Activated naive CD4-positive, alpha-beta T cell treated with anti-CD3 and anti-CD28 coated beads, Interleukin-2, amount 50 U/mL, for 24 hours (primary cell): ENCODE results near the gene ADH1C.
"Not testable (repeated sequence)": the region's sequence is repeated elsewhere in the genome, so short reads cannot be mapped to it uniquely, and the experiment has no call there.

ENCODE experiments used
- H3K27ac Mint-ChIP-seq: one replicate; pipeline ENCODE4 v1.8.0; 2021; ENCODE audit warnings: mild to moderate bottlenecking, mixed read lengths
- H3K27me3 Mint-ChIP-seq: one replicate; pipeline ENCODE4 v1.8.0; 2021; ENCODE audit warnings: mixed read lengths
- H3K36me3 Mint-ChIP-seq: one replicate; pipeline ENCODE4 v1.8.0; 2021; ENCODE audit warnings: mixed read lengths
- H3K4me1 Mint-ChIP-seq: one replicate; pipeline ENCODE4 v1.8.0; 2021; ENCODE audit warnings: mixed read lengths
- H3K4me3 Mint-ChIP-seq: one replicate; pipeline ENCODE4 v1.8.0; 2021; ENCODE audit warnings: mild to moderate bottlenecking, mixed read lengths
- H3K9me3 Mint-ChIP-seq: one replicate; pipeline ENCODE4 v1.8.0; 2021; ENCODE audit warnings: mixed read lengths

ADH1C gene

DNA sequence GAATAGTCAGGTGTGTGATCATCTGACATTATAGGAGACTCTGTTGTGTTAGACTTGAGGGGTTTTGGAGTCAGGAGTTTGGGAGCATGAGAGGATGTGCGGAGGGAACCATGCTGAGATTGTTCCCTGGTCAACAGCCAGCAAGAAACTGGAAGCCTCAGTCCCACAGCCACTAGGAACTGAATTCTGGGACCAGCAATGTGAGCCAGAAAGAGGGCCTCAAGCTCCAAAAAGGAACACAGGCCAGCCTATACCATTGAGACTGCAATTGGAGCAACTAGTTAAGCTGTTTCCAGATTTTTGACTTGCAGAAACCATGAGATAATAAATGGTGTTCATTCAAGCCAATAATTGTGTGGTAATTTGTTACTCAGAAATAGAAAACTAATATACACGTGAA is 22.7 kb downstream of the ADH1C start:
- Mint-ChIP-seq H3K4me1 (no peaks in the 10 kb centered on the region), H3K9me3 (no peaks in the 10 kb centered on the region), H3K36me3 (no peaks in the 10 kb centered on the region), H3K27ac (no peak overlapping the region), H3K27me3 (peaks cover 2% of the 10 kb centered on the region), H3K4me3 (no peak overlapping the region)

DNA sequence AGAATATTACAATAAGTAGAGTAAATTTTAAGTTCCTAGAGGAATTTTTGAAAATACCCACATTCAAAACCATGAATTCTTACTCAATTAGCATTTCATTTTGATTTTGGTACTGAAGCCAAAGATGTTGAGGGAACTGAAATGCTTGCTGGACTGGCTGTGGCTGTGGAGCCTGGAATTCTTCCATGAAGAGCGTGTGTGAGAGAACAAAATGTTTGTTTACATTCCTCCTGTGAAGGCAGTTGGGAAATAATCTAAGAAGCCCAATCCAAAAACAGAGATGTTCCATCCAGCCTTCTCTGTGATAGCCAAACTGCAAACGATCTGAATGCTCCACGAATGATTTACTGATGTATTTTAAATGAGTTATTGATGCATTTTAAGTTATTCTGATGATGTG is 27.6 kb downstream of the ADH1C start:
- Mint-ChIP-seq H3K36me3 (no peaks in the 10 kb centered on the region), H3K27ac (no peak overlapping the region), H3K9me3 (no peaks in the 10 kb centered on the region), H3K4me1 (no peaks in the 10 kb centered on the region), H3K27me3 (peaks cover 4% of the 10 kb centered on the region), H3K4me3 (no peak overlapping the region)

DNA sequence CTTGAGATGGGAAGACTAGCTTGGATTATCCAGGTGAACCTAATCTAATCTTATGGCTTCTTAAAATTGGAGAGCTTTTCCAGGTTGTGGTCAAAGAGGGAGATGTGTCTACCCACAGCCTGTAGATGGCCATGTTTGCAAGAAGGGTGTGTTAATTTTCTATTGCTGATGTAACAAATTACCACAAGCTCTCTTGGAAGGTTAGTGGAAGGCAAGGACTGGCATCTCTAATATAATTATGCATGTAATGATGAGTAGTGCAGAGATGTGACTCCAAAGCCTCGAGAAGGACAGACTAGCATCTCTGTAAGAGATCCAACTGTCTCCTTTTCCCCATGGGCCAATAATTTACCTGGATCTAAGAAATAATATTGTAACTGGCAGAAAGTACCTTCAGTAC is 28.2 kb downstream of the ADH1C start:
- H3K36me3 Mint-ChIP-seq, result no peaks in the 10 kb centered on the region
- no peak overlapping the region for H3K4me3 Mint-ChIP-seq
- no peak overlapping the region for H3K27ac Mint-ChIP-seq
- H3K4me1 Mint-ChIP-seq, result no peaks in the 10 kb centered on the region
- no peaks in the 10 kb centered on the region for H3K9me3 Mint-ChIP-seq
- H3K27me3 Mint-ChIP-seq, result peaks cover 5% of the 10 kb centered on the region

DNA sequence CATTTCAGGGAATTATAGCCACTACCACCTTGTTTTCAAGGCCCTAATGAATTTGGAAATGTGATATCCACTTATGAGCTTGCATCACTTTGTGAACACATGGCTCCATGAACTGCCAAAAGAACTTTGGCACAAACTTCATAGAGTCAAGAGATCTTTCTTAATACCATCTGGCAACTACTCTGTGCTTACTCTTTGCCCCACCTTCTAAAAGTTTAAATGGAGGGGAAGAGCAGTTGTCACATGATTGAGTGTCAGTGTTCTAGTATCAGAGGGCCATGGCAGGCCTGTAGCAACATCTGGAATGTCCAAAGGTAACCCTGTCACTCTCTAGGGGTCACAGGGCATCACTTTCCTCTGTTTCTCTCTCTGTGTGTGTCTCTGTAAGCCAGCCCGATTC is 28.8 kb downstream of the ADH1C start:
- Mint-ChIP-seq H3K36me3 (no peaks in the 10 kb centered on the region), H3K27me3 (peaks cover 5% of the 10 kb centered on the region), H3K27ac (no peak overlapping the region), H3K9me3 (no peaks in the 10 kb centered on the region), H3K4me3 (no peak overlapping the region), H3K4me1 (no peaks in the 10 kb centered on the region)

DNA sequence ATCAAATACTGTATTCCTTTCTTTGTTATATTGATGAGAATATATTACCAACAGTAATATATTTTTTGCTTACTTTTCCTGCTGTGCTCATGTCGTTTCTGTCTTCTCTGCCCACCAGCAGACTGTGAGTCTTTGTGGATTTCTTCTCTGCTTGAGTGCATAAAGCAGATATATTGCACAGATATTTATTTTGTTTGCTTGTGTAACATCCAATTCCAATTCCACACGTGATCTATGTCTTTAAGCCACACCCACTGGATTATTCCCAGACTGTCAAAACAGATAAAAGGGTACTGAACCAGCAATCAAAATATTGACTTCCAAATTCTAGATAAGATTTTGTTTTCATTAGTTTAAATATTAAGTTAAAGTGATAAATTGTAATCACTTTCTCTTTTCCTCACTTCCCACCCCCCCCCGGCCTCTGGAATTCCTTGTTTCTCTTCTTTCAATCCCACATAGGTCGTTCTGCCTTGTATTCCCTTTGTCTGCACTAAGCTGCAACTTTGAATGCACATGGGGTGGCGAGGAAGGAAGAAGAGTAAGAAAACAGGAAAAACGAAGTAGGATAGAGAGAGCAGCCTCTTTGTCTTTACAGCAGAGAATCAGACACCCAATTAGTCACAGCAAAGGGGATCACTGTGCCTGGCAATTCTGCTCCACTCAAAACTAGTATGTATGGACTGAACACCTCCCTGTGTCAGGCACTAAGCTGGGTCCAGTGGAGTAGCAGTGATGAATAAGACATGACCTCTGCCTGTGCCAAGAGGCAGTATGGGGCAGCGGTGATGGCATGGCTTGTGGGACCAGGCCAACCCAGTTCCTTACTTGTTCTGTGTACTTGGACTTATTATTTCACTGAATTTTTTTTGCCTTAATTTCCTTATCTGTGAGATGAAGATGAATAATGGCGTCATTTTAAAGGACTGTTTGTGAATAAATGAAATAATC is 31.0 kb downstream of the ADH1C start, which contains the start of gene ADH1B:
TSS of gene ADH1B (minus strand) at position 161 of the 951 bp plus-strand sequence. CDS start at position 91, 70 bp downstream.
- peaks cover 3% of the 10 kb centered on the region for H3K27me3 Mint-ChIP-seq
- H3K4me3 Mint-ChIP-seq, result no peak within 1 kb of the TSS
- H3K9me3 Mint-ChIP-seq, result no peaks in the 10 kb centered on the region
- H3K36me3 Mint-ChIP-seq, result no peaks in the 10 kb centered on the region
- H3K4me1 Mint-ChIP-seq, result no peaks in the 10 kb centered on the region
- H3K27ac Mint-ChIP-seq, result no peak within 1 kb of the TSS

DNA sequence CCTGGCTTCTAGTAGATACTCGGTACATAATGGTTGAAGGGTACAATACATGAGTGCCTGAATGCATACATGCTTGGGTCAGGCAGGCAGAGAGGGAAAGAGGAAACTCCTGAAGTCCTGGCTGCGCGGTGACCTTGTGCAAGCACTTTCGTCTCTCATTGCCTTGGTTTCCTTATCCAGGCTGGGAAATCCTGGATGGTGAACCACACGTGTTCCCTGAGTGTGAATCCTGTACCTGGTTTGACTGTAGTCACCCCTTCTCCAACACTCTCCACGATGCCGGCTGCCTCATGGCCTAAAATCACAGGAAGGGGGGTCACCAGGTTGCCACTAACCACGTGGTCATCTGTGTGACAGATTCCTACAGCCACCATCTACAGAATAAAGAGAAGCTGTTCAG is 34.7 kb downstream of the ADH1C start:
- not testable (repeated sequence) for H3K36me3 Mint-ChIP-seq, H3K4me3 Mint-ChIP-seq, H3K27me3 Mint-ChIP-seq, H3K27ac Mint-ChIP-seq, H3K4me1 Mint-ChIP-seq, H3K9me3 Mint-ChIP-seq

DNA sequence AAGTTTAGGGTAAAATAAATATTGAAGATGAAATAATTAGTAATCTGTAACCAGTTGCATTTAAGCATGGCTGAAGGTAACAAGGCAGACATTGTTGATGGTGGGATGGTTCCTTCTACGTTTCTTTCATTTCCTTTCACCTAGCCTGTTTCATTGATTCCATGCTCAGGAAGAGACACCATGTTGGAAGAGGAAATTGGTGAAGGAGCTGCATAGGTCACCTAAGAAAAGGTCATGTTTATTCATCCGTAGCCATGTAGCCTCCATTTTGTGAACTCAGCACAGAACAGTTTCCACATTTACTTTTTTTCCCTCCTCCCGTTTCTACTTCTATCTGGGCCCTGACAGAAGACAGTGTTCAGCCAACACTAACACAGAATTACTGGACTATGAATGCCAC is 35.2 kb downstream of the ADH1C start:
- no peaks in the 10 kb centered on the region for H3K4me1 Mint-ChIP-seq
- no peaks in the 10 kb centered on the region for H3K36me3 Mint-ChIP-seq
- H3K27ac Mint-ChIP-seq, result no peak overlapping the region
- H3K4me3 Mint-ChIP-seq, result no peak overlapping the region
- H3K9me3 Mint-ChIP-seq, result no peaks in the 10 kb centered on the region
- peaks cover 6% of the 10 kb centered on the region for H3K27me3 Mint-ChIP-seq

DNA sequence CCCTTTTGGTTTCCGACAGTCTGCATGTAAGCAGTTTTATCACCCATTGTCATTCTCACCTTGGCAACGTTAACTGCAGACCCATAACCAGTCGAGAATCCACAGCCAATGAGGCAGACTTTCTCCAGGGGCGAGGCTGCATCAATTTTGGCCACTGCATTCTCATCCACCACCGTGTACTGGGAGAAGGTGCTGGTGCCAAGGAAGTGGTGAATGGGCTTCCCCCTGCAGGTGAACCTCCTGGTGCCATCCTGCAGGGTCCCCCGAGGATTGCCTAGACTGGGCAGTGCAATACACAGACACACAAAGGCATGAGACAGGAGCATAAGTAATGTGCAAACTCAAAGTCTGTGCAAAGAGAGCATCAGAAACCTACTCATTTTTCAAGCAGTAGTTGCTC is 36.7 kb downstream of the ADH1C start:
- Mint-ChIP-seq H3K27ac (no peak overlapping the region), H3K4me3 (no peak overlapping the region), H3K27me3 (peaks cover 8% of the 10 kb centered on the region), H3K9me3 (no peaks in the 10 kb centered on the region), H3K36me3 (no peaks in the 10 kb centered on the region), H3K4me1 (no peaks in the 10 kb centered on the region)

DNA sequence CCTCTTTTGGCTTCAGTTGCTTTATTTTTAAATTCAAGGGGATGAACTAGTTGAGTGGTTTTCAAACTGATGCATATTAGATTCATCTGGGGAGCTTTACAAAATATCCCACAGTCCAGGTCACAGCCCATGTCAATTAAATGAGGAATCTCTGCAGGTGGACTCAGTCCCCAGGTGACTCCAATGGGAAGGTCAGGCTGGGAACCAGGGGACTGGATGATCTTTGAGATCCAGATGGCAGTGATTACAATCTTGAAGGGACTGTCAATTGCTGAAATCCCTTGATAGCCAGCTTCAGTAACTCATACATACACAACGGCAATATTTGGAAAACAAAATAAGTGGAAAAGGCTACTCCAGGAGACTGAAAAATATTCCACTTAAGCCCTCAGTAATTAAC is 38.3 kb downstream of the ADH1C start:
- Mint-ChIP-seq H3K36me3 (no peaks in the 10 kb centered on the region), H3K4me1 (no peaks in the 10 kb centered on the region), H3K27me3 (peaks cover 5% of the 10 kb centered on the region), H3K27ac (no peak overlapping the region), H3K4me3 (no peak overlapping the region), H3K9me3 (no peaks in the 10 kb centered on the region)

DNA sequence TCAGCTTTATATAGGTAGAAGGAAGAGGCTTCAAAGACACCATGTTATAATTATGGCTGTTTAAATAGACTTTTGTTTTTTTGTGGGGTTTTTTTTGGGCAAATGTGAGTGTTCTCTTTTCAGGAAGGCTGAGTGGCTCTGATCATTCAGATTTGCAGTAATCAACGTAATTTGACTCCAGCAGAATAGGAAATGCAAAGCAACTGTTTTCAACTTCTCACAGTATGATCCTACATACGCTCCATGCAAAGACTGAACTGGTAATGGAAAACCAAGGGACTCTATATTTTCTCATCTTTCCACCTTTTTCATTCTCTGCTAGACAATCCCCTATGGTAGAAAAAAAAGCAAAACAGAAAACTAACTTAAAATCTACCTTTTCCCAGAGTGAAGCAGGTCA is 42.2 kb downstream of the ADH1C start:
- Mint-ChIP-seq H3K4me1 (no peaks in the 10 kb centered on the region), H3K27ac (no peak overlapping the region), H3K9me3 (no peaks in the 10 kb centered on the region), H3K36me3 (no peaks in the 10 kb centered on the region), H3K27me3 (peaks cover 8% of the 10 kb centered on the region), H3K4me3 (no peak overlapping the region)

DNA sequence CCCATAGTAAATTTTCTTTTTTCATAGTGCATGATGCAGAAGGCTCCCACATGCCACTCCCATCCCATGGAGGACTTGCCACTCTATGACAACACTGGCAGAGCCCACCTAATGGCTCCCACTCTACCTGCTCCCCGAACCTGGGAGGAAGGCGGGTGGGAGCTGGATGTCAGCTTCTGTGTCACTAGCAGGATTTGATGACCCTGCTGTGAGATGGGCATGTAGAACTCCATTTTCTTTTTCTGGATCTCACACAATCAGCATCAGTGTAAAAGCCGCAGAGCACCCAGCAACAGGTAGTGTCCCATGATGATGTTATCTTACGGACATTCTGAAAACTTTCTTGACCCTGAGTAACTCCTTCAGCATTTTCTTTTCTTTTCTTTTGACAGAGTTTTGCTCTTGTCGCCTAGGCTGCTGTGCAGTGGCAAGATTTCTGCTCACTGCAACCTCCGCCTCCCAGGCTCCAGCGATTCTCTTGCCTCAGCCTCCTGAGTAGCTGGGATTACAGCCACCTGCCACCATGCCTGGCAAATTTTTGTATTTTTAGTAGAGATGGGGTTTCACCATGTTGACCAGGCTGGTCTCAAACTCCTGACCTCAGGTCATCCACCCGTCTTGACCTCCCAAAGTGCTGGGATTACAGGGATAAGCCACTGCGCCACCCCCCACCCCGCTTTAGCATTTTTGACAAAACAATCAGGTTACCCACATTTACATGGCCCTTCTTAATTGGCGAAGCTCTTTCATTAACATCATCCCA is 46.7 kb downstream of the ADH1C start:
- Mint-ChIP-seq H3K36me3 (no peaks in the 10 kb centered on the region), H3K9me3 (no peaks in the 10 kb centered on the region), H3K4me3 (no peak overlapping the region), H3K4me1 (no peaks in the 10 kb centered on the region), H3K27ac (no peak overlapping the region), H3K27me3 (peaks cover 3% of the 10 kb centered on the region)

DNA sequence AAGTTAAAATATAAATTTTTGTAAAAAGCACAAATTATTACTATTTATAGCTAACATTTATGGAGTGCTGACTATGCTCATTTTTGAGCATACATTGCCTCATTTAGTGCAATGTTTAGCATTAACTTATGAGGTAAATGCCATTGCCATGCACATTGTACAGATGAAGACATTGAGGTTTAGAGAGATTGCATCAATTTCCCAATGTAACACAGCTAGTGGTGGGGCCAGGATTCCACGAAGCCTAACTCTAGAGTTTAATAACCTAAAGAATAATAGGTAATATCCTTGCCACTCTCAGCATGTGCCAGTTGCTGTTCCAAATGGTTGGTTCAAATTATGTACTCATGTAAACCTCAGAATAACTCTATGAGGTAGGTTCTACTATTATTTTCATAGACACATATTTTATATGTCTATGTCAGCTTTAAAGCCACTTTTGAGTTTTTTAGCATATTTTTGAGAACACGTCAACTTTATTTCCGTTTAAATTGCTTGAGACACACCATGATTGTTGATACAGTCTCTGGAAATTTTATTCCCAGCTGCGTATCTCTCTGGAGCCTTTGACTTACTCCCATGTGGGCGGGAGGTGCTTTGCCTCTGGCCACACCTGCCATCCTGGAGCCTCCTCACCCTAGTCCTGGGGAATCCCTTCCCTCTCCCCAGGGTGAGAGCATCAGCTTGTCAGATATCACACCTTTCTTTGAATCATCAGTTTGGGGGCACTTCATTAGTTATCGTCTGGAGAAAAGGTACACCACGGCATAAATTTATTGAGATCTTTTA is 51.0 kb downstream of the ADH1C start:
- Mint-ChIP-seq H3K27me3 (peaks cover 3% of the 10 kb centered on the region), H3K27ac (no peak overlapping the region), H3K36me3 (no peaks in the 10 kb centered on the region)

DNA sequence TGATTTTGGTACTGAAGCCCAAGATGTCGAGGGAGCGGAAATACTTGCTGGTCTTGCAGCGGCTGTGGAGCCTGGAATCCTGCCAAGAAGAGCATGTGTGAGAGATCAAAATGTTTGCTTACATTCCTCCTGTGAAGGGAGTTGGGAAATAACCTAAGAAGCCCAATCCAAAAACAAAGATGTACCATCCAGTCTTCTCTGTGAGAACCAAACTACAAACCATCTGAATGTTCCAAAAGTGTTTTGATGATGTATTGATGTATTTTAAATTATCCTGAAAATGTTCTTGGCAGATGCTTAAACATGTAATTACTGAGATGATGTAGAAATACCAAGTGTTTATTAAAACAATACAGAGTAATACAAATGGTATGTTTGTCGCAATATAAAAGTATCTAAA is 51.6 kb downstream of the ADH1C start:
- Mint-ChIP-seq H3K27ac (no peak overlapping the region), H3K4me3 (no peak overlapping the region), H3K27me3 (peaks cover 2% of the 10 kb centered on the region), H3K9me3 (peaks cover 24% of the 10 kb centered on the region), H3K4me1 (no peaks in the 10 kb centered on the region), H3K36me3 (no peaks in the 10 kb centered on the region)

More for the DNA sequence above, 51.0 kb downstream of the ADH1C start:
- Mint-ChIP-seq H3K9me3 (peaks cover 18% of the 10 kb centered on the region), H3K4me3 (no peak overlapping the region), H3K4me1 (no peaks in the 10 kb centered on the region)

DNA sequence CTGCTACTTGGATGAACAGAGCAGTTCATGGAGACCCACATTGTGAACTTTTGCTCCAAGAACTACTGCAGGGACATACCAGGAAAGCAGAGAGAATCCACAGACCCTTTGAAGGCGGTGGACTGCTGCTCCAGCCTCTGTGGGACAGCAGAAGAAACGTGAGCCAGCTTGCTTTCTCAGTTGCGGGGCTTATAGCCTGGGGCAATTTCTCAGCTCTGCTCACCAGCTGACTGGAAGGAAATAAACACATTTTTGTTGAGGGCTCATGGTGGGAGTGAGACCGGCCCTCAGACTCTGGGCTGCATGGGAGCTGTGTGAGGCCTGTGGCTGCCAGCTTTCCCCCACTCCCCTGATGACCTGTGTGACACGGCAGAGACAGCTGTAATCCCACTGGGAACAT is 59.2 kb downstream of the ADH1C start:
- peaks cover 27% of the 10 kb centered on the region for H3K9me3 Mint-ChIP-seq
- H3K4me3 Mint-ChIP-seq, result no peak overlapping the region
- H3K27me3 Mint-ChIP-seq, result peaks cover 16% of the 10 kb centered on the region
- no peak overlapping the region for H3K27ac Mint-ChIP-seq
- H3K36me3 Mint-ChIP-seq, result peaks cover 2% of the 10 kb centered on the region
- H3K4me1 Mint-ChIP-seq, result no peaks in the 10 kb centered on the region

DNA sequence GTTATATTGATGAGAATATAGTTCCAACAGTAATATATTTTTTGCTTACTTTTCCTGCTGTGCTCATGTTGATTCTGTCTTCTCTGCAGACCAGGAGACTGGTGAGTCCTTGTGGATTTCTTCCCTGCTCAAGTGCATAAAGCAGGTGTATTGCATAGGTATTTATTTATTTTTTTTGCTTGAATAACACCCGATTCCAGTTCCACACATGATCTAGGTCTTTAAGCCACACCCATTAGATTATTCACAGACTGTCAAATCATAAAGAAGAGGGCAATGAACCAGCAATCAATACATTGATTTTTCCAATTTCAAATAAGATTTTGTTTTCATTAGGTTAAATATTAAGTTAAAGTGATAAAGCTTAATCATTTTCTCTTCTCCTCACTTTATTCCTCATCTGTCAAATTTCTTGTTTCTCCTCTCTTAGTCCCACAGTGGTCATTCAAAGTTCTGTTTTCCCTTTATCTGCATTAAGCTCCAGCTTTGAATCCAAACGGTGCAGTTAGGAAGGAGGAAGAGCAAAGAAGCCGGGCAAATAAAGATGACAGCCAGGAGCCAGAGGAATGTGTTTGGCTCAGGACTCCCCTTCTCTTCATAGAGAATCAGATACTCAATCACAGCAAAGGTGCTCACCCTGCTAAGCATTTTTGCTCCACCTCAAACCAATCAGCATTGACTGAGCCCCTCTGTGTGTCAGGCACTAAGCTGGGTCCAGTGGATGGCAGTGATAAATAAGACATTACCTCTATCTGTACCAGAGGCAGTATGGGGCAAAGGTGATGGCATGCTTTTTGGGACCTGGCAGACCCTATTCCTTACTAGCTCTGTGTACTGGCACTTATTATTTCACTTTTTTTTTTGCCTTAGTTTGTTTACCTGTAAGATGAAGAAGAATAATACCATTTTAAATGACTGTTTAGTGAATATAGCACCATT is 61.4 kb downstream of the ADH1C start, which contains the start of gene ADH1A:
TSS of gene ADH1A (minus strand) at position 138 of the 939 bp plus-strand sequence. CDS start at position 67, 71 bp downstream.
- H3K27ac Mint-ChIP-seq, result no peak within 1 kb of the TSS
- peaks cover 12% of the 10 kb centered on the region for H3K9me3 Mint-ChIP-seq
- H3K4me1 Mint-ChIP-seq, result no peaks in the 10 kb centered on the region
- peaks cover 15% of the 10 kb centered on the region for H3K27me3 Mint-ChIP-seq
- peaks cover 2% of the 10 kb centered on the region for H3K36me3 Mint-ChIP-seq
- H3K4me3 Mint-ChIP-seq, result no peak within 1 kb of the TSS
